SK-N-SH treated with all-trans-retinoic acid at 6 μM for 48 hours (cell line): Measurements from ENCODE around the gene PERCC1.
"Not testable (repeated sequence)": the region's sequence is repeated elsewhere in the genome, so short reads cannot be mapped to it uniquely, and the experiment has no call there.

Experiments
- ATAC-seq: fragments of 200-7000 bp; cut with Tn5 transposase; 3 replicates; pipeline ENCODE4 v1.9.1; 2020; ENCODE audit warnings: mild to moderate bottlenecking, moderate library complexity
- ARNTL ChIP-seq: fragments of 450-650 bp; formaldehyde crosslinking; IDR thresholded peaks from 2 replicates; pipeline ENCODE4 v1.5.0; 2020; ENCODE audit warnings: low read depth, mild to moderate bottlenecking, moderate library complexity, borderline replicate concordance
- BACH2 ChIP-seq: fragments of 250-450 bp; sonication (Bioruptor Pico); IDR thresholded peaks from 2 replicates; pipeline ENCODE4 v1.9.0; 2021; ENCODE audit warnings: mild to moderate bottlenecking, borderline replicate concordance
- CREB5 ChIP-seq: fragments of 250-450 bp; sonication (Bioruptor Pico); IDR thresholded peaks from 2 replicates; pipeline ENCODE4 v1.5.1; 2020; ENCODE audit warnings: low read depth, mild to moderate bottlenecking, moderate library complexity
- CSRNP3 ChIP-seq: fragments of 250-450 bp; sonication (Bioruptor Pico); IDR thresholded peaks from 2 replicates; pipeline ENCODE4 v1.5.1; 2021; ENCODE audit warnings: mild to moderate bottlenecking, moderate library complexity
- ESRRG ChIP-seq: fragments of 250-450 bp; sonication (Bioruptor Pico); IDR thresholded peaks from 2 replicates; pipeline ENCODE4 v1.6.1; 2021; ENCODE audit warnings: mild to moderate bottlenecking
- GLIS3 ChIP-seq: fragments of 250-450 bp; sonication (Bioruptor Pico); IDR thresholded peaks from 2 replicates; pipeline ENCODE4 v1.5.0; 2020; ENCODE audit warnings: mild to moderate bottlenecking, moderate library complexity
- ISL1 ChIP-seq: fragments of 250-450 bp; sonication (Bioruptor Pico); IDR thresholded peaks from 2 replicates; pipeline ENCODE4 v2.1.2; 2022; ENCODE audit warnings: mild to moderate bottlenecking, moderate library complexity
- OSR1 ChIP-seq: fragments of 250-450 bp; sonication (Bioruptor Pico); IDR thresholded peaks from 2 replicates; pipeline ENCODE4 v1.8.0; 2022; ENCODE audit warnings: moderate library complexity, mild to moderate bottlenecking, inconsistent platforms
- PATZ1 ChIP-seq: fragments of 250-450 bp; sonication (Bioruptor Pico); IDR thresholded peaks from 2 replicates; pipeline ENCODE4 v1.8.0; 2020; ENCODE audit warnings: mild to moderate bottlenecking, moderate library complexity, borderline replicate concordance
- PPARA ChIP-seq: fragments of 250-450 bp; sonication (Bioruptor Pico); IDR thresholded peaks from 2 replicates; pipeline ENCODE4 v1.5.0; 2020; ENCODE audit warnings: mild to moderate bottlenecking, borderline replicate concordance
- RARB ChIP-seq: fragments of 250-450 bp; sonication (Bioruptor Pico); IDR thresholded peaks from 2 replicates; pipeline ENCODE4 v1.8.0; 2021; ENCODE audit warnings: mild to moderate bottlenecking, moderate library complexity
- SNAI2 ChIP-seq: fragments of 250-450 bp; sonication (Bioruptor Pico); IDR thresholded peaks from 2 replicates; pipeline ENCODE4 v1.5.0; 2020; ENCODE audit warnings: mild to moderate bottlenecking, moderate library complexity
- TCF4 ChIP-seq: fragments of 250-450 bp; sonication (Bioruptor Pico); IDR thresholded peaks from 2 replicates; pipeline ENCODE4 v1.8.0; 2021; ENCODE audit warnings: mild to moderate bottlenecking, moderate library complexity, borderline replicate concordance
- TOX ChIP-seq: fragments of 250-450 bp; sonication (Bioruptor Pico); IDR thresholded peaks from 2 replicates; pipeline ENCODE4 v1.8.0; 2021; ENCODE audit warnings: mild to moderate bottlenecking, moderate library complexity, borderline replicate concordance
- ZC3H10 ChIP-seq: fragments of 250-450 bp; sonication (Bioruptor Pico); IDR thresholded peaks from 2 replicates; pipeline ENCODE4 v1.5.1; 2021; ENCODE audit warnings: mild to moderate bottlenecking, moderate library complexity
- ZNF565 ChIP-seq: fragments of 450-650 bp; formaldehyde crosslinking; conservative IDR thresholded peaks from 2 replicates; pipeline ENCODE4 v1.5.0; 2020; ENCODE audit warnings: low read depth, mild to moderate bottlenecking, moderate library complexity
- ZNF70 ChIP-seq: fragments of 450-650 bp; formaldehyde crosslinking; IDR thresholded peaks from 2 replicates; pipeline ENCODE4 v1.5.0; 2020; ENCODE audit warnings: mild to moderate bottlenecking, moderate library complexity
- ZNF8 ChIP-seq: fragments of 450-650 bp; formaldehyde crosslinking; IDR thresholded peaks from 2 replicates; pipeline ENCODE4 v1.5.0; 2020; ENCODE audit warnings: mild to moderate bottlenecking, moderate library complexity
- TF ChIP-seq, protein P1 (sequence below): fragments of 250-450 bp; sonication (Bioruptor Pico); IDR thresholded peaks from 2 replicates; pipeline ENCODE4 v1.8.0; 2021; ENCODE audit warnings: low read depth, mild to moderate bottlenecking, moderate library complexity, borderline replicate concordance

PERCC1 gene

DNA sequence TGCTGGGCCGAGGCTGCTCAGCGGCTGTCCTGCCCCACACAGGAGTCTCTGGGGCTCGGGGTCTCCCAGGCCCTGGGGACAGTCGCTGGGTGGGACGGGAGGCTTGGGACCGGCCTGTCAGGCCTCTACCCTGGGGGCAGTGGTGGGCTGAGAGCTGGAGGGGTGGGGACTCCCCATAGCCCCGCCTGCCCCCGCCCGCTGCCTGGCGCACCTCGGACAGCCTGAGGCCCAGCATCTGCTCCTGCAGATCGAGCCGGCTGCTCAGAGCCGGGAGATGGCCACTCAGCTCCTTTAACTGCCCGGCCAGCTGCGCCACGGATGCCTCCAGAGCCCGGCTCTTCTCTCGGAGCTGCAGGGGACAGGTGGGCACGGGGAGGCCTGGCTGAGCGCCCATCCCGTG, 6.7 kb downstream of the PERCC1 start:
- TF ChIP-seq ARNTL (CRISPR knock-in tag) (no peak), ZNF8 (CRISPR knock-in tag) (no peak), CSRNP3 (CRISPR knock-in tag) (no peak), RARB (CRISPR knock-in tag) (no peak), BACH2 (CRISPR knock-in tag) (no peak), OSR1 (CRISPR knock-in tag) (no peak), SNAI2 (CRISPR knock-in tag) (no peak), PATZ1 (no peak), GLIS3 (CRISPR knock-in tag) (no peak), PPARA (CRISPR knock-in tag) (no peak), ESRRG (CRISPR knock-in tag) (no peak)
- TF ChIP-seq, protein P1, sequence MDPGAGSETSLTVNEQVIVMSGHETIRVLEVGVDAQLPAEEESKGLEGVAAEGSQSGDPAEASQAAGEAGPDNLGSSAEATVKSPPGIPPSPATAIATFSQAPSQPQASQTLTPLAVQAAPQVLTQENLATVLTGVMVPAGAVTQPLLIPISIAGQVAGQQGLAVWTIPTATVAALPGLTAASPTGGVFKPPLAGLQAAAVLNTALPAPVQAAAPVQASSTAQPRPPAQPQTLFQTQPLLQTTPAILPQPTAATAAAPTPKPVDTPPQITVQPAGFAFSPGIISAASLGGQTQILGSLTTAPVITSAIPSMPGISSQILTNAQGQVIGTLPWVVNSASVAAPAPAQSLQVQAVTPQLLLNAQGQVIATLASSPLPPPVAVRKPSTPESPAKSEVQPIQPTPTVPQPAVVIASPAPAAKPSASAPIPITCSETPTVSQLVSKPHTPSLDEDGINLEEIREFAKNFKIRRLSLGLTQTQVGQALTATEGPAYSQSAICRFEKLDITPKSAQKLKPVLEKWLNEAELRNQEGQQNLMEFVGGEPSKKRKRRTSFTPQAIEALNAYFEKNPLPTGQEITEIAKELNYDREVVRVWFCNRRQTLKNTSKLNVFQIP (CRISPR knock-in tag), result no peak
- 0 out of 3 replicates have a peak, but pooled peaks have one; percentile 7 for ATAC-seq

- TF ChIP-seq ZNF8 (CRISPR knock-in tag), result no peak
- no peak for TF ChIP-seq RARB (CRISPR knock-in tag)
- TF ChIP-seq CREB5 (CRISPR knock-in tag), result no peak
- TF ChIP-seq ZNF70 (CRISPR knock-in tag), result no peak
- TF ChIP-seq PPARA (CRISPR knock-in tag), result no peak
- TF ChIP-seq BACH2 (CRISPR knock-in tag), result no peak
- no peak for TF ChIP-seq TOX (CRISPR knock-in tag)
- no peak for TF ChIP-seq ZNF565 (CRISPR knock-in tag)
- no peak for TF ChIP-seq TCF4 (CRISPR knock-in tag)
- no peak for TF ChIP-seq ESRRG (CRISPR knock-in tag)
- TF ChIP-seq PATZ1, result no peak
- TF ChIP-seq OSR1 (CRISPR knock-in tag), result no peak
- no peak for TF ChIP-seq GLIS3 (CRISPR knock-in tag)
- no peak for ATAC-seq
Observed at GRCh38 chr16:1438229-1439057, 7.6 kb downstream of the PERCC1 start.

DNA sequence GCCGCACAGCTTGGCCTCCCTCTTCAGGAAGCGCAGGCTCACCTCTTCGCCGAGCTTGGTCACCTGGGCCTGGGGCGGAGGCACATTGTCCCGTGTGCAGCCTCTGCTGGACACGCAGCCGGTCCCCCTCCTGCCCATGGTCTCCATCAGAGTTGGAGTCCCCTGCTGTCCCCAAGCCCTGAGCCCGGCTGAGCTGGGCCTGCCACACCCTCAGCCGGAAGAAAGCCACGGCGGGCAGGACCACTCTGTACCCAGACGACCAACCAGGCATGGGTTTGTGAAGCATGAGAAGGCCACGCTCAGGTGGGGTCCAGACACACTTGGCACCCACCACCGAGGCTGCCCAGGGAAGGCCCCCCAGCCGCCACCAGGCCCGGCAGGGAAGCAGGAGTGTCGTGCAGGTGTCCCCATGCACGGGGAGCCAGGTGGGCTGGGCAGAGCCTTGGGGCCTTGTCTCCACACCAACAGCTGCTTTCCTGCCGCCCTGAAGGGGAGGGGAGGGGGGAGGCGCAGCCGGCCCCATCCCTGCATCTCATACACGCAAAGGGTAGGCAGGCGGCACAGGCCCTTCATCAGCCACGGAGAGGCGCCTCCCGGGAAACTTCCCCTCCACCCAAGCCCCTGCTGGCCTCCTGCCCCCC, 8.3 kb downstream of the PERCC1 start:
- no peak for ATAC-seq
- TF ChIP-seq ARNTL (CRISPR knock-in tag), result no peak
- TF ChIP-seq OSR1 (CRISPR knock-in tag), result no peak
- TF ChIP-seq ZC3H10, result no peak
- no peak for TF ChIP-seq ZNF8 (CRISPR knock-in tag)
- no peak for TF ChIP-seq ISL1 (CRISPR knock-in tag)
- no peak for TF ChIP-seq SNAI2 (CRISPR knock-in tag)
- TF ChIP-seq CREB5 (CRISPR knock-in tag), result no peak

- ATAC-seq, result not testable (repeated sequence)
Observed at GRCh38 chr16:1439699-1440074, 8.8 kb downstream of the PERCC1 start.
